NCI-H146 (cell line): Measurements from ENCODE around the gene ANKRD66.
"Not testable (repeated sequence)": the region's sequence is repeated elsewhere in the genome, so short reads cannot be mapped to it uniquely, and the experiment has no call there.

Source experiments
- DNase-seq: peaks from one replicate; lab custom pipeline; 2025; lab: John Stamatoyannopoulos, UW

Gene ANKRD66

DNA sequence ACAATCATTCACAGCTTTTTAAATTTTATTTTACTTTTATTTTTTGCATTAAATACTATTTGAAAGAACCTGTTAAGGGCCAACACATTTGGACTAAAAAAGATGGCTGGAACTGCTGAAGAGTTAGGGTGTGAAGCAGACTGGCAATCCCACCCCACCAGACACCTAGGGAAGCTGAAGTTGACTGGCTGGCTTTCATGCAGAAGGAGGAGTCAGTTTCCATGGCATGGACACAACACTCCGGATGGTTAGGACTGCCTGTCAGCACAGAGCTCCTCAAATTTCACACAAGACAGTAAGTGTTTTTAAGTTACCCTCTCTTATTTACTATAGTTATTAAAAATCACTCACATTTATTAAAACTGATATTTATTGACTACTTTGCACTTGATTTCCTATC is at the start of gene ANKRD66:
Gene ANKRD66 (plus strand): TSS at position 238 of the 400 bp plus-strand sequence. CDS start 5,016 bp downstream, outside the sequence.
- no peak for DNase-seq

DNA sequence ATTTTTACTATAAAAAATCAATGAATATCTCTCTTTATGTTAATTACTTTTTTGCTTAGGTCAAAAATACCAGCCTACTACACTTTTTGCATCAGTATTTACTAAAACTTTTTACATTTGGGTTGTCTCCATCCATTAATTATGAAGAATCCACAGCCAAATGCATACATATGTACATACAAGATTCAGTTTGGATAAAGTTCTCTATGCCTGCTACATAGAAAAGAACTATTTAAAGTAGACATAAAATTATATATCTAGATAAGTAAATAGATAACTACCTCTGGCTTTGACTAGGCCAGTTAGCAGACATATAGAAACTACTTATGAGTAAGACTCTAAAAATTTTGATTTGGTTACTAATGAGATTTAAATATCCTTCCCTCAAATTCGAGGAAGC is 46.8 kb upstream of the ANKRD66 start:
- no peak for DNase-seq

DNA sequence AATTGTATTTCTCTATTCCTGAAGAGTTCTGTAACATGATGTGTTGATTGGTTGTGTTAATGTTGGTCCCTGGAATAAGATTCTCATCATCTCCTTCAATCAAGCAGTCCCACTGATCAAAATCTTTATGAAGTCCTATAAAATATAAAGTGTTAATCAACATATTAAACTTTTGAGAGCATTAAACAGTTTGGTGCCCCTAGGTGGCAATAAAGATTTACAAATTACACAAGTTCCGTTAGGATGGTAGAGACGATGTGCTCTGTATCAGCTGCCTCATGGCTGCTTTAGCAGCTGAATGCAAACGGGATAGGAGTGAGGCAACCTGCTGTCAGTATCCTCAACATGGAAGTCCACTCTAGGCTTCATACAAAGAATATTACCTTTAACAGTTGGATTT is 42.2 kb upstream of the ANKRD66 start:
- no peak for DNase-seq

DNA sequence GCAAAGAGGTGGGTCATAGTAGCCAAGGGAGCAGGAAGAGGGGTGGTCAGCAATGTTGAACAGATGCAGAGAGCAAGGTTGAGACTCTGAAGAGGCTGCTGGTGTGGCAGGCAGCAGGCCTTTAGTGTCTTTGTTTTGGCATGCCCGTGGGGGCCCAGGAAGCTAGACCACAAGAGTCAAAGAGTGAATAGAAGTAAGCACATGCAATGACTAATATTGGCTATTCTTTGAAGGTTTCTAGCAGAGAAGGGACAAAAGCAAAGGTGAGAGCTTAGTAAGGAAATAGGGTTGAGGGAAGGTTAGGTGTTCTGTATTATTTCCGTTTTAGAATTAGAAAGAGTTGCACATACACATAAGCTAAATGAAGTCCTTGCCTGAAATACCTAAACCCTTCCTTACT is 40.3 kb upstream of the ANKRD66 start:
- no peak for DNase-seq

DNA sequence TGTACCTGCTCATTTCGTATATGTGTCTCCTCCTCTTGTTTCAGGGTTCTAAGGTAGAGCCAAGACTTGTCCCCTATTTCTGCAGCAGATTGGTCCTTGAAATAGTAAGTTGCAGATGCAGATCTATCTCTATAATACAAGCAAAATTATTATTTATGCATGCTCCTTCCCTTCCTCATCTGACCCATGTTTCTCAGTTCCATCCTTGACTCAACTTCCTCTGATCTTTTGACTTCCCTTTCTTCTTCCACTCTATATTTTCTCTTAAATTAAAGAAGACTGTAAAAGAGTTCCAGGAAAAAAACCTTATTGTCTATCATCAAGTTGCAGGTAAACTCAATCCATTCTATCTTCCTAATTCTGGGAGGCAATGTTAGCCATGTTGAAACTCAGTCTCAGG is 35.2 kb upstream of the ANKRD66 start:
- no peak for DNase-seq

DNA sequence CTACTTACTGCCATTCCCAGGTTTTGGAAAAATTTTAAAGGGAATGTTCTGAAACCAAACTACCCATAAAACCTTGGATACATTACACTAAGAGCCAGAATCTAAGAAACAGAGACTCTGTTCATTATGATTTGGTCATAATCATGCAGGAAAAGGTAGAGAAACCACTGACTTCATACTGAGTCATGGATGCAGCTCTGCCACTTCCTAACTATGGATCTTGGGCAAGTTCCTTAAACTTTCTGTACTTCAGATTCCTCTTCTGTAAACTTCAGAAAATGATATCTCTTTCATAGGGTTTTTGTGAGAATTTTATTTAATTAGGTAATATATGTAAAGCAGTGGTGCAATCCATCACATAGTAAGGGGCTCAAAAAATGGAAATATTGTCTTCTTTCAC is 31.6 kb upstream of the ANKRD66 start:
- no peak for DNase-seq

DNA sequence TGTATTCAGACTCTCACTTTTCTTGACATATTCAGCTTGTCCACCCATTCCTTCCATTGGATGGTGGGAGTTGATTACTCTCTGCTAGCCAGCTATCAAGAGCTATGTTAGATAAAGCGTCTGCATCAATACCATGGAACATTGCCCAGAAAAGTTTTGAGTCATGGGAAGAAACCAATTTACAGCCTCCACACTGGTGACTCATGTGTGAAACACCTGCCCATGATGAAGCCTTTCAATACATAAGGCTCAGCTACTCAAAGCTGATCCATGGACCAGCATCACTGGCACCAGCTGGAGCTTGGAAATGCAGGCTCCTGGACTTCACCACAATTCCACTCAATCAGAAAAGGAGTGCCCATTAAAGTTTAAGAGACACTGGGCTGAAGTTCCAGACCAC is 27.6 kb upstream of the ANKRD66 start:
- no peak for DNase-seq

DNA sequence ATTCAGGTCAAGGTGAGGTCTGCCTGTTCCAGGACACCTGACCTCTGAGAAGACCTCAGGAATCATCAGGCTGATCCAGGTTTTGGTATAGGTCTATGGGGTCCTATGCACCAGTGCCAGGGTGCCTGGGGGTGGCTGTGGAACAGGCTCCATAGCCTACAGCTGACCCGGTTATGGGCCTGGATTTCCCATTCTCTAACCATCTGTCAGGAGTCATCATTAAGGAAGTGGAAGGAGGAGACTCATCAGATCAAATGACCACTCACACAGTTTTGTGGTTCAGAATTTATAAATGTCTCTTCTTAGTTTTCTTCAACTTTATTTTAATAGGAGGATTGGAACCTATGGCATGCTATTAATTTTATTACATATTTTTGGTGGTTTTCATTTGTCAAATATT is 26.3 kb upstream of the ANKRD66 start:
- DNase-seq = no peak

DNA sequence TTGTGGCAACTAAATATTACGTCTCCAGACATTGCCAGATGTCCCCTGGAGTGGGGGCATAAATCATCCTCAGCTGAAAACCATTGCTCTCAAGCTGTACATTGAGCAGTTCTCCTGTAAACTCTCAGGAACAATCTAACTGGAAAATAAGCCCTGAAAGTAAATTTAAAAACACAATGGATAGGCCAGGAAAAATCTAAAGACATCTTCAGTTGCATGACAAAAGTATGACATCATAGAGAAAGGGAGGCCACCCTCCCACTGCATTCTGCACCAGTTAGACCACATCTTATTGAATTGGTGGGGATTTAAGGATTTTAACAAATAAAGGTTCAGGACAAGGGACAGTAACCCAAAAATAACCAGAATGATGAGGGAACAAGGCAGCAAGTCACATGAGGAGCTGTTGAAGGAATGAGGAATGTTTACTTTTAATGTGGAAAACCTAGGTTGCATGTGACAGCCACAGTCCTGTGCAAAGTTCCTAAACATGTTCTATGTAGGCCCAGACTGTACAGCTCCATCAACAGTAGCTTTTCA is 16.9 kb upstream of the ANKRD66 start:
- DNase-seq = no peak

DNA sequence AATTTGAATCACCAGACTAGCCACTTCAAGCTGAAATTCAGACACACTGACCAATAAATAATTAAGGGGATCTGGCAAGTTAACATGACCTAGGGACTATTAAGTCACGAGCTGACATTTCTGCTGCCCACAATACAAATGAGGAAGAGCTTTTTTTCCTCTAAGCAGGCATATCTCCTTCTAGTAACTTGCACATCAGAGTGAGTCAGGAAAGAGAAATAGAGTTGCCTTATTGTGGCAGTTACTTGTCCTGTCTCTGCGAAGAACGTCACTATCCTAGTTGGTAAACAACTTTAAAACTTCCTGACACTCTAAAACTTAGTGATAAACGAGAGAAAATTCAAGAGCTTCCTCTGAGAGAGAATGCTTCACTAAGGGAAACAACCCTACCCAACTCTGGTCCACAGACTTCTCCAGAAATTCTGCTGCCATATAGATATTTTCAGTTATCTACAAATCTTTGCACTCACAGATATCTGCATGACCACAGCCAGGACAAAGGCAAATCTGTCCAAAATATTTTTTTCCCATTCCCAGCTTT is 15.7 kb upstream of the ANKRD66 start:
- no peak for DNase-seq

DNA sequence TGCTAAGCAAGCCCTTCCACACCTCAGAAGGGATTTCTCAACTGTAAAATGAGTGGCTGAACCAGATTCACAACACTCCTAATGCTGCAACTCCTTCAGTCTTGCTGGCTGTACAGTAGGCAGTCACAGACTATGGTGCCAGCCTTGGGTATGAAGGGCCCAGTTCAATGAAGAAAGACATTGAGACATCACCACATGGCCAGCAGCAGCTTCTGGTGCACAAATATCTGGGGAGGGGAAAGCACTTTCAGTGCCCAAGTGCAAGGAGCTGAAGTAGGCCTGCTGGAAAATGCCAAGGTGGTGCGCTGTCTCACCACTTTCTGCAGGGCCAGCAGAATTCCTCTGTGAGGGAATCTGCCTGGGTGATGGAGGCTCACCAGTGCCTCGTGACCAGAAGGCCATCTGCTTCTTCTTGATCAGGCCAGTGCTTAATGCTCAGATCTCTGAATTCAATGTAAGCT is 13.4 kb upstream of the ANKRD66 start:
- DNase-seq = no peak

DNA sequence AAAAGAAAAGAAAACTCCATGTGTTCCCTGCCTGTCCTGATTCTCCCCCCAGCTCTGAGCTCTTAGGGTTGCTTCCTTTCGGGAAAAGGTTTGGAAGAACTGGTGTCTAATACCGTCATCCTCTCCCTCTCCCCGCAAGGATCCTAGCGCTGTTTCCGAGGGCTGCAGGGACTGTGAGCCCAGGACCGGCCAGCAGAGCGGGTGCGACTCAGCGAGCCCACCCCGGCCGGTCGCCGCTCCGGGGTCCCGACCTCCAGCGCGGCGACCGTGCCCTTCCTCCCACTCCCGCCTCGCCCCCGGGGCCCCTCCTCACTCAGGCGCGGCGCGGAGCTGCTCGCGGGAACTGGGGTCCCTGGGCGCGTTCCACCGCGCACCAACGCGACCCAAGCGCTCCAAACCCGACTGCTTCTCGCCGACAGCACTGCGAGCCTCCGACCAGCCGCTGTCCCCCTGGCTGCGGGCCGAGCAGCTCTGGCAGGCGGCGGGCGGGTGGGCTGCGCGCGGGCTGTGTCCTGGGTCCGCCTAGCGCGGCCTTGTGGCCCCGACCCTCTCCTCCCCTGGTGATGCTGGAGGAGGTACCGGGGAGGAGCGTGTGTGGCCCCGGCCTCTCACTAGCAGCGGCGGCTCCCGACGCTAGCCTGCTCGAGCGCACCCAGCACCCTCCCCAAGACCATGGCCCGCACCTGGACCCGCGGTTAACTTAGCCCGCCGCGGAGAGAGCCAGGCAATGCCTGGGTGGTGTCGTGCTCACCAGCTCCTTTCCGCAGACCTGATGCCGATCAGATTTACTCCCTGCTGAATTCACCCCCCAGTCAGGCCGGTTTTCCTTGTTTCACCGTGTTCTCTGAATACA is 11.6 kb upstream of the ANKRD66 start, which contains the start of gene PLA2G7:
Gene PLA2G7 (minus strand): TSS at position 509 of the 853 bp plus-strand sequence. CDS start 12,484 bp downstream, outside the sequence.
- no peak for DNase-seq

DNA sequence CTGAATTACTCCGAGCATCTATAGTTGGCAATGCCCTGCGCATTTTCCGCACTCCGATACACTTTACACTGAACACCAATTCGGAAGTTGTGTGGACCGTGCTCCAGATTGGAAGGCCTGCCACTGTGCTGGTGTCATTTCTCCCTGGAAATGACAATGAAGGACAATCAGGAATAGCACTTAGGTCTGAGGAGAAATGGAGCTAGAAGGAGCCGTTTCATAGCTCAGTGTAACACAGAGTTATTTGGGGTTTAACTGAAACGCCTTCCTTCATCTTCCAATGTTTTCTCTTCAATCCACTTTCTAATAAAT is 11.1 kb upstream of the ANKRD66 start:
- no peak for DNase-seq

DNA sequence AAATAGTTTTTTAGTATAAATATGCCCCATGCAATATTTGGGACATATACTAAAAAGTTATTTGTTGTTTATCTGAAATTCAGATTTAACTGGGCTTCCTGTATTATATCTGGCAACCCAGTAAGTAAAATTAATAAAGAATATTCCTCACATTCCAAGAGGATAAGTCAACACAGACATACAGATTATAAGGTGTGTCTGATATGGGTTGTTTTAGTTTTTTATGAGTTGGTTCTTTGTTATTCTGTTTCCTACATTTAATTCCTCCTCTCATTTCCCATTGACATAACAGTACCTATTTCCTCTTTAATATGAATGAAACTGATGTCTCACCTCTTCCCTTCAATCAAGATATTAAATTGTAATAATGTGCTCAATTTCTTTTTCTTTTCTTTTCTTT is 9.8 kb upstream of the ANKRD66 start:
- DNase-seq = no peak

DNA sequence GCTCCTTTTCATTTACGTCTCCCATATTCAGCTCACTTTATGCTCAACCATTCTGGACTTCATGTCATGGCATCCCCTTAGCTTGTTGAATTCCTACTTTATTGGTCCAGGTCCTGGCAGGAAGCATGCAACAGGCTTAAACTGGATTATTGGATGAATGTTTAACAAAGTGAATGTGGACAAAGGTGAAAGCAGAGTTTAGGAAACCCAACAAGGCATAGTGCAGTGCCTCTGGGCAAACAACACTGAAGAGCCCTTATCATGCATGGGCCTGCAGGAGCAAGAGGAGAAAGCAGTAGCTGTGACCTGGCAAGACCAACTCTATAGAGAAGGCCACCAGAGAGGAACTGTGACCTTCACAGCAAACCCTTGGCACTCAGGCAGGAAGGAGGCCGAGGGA is 5.3 kb upstream of the ANKRD66 start:
- no peak for DNase-seq

DNA sequence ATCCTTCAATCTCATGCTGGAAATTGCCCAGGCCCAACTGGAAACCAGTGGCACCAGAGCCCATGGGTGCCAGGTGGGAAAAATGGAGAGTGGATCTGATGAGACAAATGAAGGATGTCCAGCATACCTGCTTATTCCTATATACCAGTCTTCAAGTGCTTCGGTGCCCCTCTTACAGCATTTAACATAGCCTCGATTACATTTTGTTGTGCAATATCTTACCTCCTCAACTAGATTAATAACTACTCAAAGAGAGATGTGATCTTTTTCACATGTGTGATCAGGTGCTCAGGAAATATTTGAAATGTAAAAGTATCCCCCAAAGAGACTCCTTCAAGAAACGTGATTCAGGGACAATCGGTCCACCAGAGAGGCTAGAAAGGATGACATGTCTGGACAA is 4.8 kb upstream of the ANKRD66 start:
- no peak for DNase-seq

DNA sequence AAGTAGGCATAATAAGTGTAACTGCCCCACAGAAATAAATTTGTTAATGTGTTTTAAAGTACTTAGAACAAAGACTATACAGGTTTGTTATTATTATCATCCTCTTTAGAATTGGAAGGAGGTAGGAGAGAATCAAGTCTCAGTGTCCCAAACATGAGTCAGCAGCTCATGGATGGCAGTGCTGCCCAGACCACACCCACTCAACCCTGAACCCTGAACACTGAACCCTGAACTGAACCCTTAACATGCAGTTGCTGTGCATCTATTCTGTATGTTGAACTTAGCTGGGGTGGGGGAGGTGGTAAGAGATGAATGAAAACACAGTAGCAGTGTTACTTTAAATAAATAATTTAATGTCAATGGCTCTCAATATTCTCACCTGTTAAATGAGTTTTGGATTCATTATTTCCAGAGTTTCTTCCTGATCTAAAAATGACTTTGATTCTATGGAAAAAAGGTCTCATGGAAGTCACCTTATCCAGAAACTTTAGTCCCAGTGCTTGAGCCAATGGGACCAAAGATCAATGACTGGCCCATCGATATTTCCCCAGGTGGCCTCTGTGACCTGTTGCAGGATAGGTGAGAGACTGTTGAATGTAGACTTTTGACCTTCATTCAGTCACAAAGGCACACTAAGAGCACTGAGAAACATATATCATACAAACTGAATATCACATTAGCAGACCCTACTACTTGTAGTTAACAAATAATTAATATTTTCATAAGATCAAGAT is 3.1 kb upstream of the ANKRD66 start:
- DNase-seq = no peak

DNA sequence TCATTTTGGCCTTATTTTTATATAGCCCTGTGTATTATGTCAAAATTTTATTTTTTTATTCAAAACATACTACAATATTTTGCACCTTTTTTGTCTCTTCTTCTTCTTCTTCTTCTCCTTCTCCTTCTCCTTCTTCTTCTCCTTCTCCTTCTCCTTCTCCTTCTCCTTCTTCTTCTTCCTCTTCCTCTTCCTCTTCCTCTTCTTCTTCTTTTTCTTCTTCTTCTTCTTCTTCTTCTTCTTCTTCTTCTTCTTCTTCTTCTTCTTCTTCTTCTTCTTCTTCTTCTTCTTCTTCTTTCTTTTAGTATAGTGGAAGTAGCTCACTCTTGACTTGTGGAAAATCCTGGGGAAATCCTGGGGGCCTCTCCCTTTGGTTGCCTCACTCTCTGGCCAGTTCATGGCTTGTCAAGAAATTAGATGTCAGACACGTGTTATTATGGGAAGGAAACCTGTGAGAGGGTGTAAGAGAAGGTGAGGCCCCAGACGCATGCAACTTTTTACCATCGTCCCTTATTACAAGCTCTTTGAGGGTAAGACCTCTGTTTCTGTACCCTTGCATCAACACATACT is 2.5 kb upstream of the ANKRD66 start:
- not testable (repeated sequence) for DNase-seq

DNA sequence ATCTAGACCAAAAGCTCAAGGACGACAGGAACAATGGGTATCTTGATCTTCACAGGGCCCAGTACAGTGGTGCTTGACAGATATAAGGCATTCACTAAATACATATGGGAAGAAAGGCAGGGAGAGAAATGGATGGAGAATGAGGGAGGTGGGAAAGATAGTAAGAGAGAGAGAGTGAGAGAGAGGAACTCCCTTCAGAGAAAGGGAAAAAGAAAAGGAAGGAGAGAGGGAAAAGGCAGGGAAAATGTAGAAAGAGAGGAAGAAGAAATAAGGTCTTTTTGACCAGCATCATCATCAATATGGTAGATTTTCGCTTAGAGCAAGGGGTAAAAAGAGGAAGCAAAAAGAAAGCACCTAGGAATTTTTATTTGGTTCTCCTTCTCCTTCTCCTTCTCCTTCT is 760 bp upstream of the ANKRD66 start:
- no peak for DNase-seq

DNA sequence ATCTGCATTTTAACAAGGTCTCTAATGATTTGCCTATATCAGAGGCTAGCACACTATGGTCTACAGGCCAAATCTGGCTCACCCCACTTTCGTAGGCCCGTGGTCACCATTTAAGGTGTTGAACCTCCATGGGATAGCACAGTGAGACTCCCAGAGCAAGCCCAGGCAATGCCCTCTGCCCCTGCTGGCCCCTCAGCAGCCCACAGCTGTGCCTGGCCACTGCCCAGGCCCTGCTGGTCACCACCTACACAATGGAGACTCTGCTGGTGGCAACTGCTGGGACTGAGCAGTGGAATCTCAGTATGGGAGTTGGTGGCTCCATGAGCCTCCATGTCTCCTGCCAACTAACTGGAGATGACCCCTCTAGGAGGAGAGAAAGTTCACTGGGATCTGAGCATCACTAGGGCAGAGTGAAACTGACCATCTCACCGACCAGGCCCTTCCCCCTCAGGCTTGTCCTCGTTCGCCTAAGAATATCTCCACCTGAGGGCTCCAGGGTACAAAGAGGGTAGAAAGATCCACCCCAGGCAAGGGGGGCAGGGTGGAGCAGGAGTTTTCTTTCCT is 2.3 kb downstream of the ANKRD66 start:
- no peak for DNase-seq

DNA sequence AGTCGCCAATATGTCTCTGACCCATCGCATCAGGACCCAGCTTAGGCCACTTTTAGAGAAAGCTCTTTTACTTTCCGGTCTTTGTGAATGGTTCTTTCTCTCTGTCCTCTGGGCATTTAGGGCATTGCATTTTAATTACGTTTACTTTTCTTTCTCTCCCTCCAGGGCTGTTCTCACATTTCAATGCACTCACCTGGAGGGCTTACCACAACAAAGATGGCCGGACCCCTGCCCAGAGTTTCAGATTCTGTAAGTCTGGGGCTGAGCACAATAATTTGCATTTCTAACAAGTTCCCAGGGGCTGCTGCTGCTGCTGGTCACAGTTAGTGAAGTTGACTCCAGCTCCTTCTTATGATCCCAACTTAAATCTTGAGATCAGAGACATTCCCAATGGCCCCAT is 3.0 kb downstream of the ANKRD66 start:
- no peak for DNase-seq

DNA sequence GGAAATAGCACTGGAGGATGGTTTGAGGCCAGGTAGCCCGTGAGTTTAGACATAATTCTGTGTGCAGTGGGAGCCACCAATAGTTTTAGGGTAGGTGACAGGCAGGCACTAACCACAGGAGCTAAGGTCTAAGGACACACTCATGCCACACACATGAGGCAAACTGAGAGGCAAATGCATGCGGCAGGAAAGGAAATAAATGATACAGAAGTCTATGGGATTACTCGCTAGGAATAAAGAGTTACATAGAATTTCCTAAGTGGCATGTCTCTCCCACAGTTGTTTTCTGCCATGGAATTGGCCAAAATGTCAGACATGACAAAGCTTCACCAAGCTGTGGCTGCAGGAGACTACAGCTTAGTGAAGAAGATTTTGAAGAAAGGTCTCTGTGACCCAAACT is 4.9 kb downstream of the ANKRD66 start:
- DNase-seq = no peak
